Measurements from ENCODE around the gene BIRC6.

The BIRC6 gene

DNA sequence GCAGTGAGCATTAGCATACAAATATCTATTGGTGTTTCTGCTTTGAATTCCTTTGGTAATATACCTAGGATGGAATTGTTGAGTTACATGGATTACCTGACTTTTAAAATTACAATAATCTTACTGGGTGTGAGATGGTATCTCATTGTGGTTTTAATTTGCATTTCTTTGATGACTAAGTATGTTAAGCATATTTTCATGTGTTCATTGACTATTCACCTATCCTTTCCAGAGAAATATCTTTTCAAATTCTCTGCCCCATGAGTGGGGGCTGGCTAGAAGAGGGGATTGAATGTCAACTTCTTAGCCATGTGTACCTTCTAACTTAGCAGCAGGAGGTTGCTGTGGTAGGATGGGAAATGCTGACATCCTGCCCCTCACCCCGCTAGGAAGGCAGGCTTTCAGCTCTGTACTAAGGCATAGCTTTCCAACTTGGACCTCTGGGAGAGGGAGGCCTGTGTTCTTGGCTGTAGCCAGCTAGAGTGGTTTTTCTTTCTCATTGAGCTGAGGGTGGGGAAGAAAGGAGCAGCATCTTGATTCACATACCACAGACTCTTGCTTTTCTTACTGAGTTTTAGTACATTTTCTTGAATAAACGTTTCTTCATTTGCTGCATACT lies 207.7 kb downstream of the BIRC6 start:
- TF ChIP-seq, protein P1, sequence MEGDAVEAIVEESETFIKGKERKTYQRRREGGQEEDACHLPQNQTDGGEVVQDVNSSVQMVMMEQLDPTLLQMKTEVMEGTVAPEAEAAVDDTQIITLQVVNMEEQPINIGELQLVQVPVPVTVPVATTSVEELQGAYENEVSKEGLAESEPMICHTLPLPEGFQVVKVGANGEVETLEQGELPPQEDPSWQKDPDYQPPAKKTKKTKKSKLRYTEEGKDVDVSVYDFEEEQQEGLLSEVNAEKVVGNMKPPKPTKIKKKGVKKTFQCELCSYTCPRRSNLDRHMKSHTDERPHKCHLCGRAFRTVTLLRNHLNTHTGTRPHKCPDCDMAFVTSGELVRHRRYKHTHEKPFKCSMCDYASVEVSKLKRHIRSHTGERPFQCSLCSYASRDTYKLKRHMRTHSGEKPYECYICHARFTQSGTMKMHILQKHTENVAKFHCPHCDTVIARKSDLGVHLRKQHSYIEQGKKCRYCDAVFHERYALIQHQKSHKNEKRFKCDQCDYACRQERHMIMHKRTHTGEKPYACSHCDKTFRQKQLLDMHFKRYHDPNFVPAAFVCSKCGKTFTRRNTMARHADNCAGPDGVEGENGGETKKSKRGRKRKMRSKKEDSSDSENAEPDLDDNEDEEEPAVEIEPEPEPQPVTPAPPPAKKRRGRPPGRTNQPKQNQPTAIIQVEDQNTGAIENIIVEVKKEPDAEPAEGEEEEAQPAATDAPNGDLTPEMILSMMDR (IDR thresholded peaks at IDR 0.05), result no peak
- no peak overlapping the region for H3K27ac ChIP-seq
- no peak for DNase-seq (ENCODE audit: low spot score)
- no peak overlapping the region for H3K4me3 ChIP-seq

DNA sequence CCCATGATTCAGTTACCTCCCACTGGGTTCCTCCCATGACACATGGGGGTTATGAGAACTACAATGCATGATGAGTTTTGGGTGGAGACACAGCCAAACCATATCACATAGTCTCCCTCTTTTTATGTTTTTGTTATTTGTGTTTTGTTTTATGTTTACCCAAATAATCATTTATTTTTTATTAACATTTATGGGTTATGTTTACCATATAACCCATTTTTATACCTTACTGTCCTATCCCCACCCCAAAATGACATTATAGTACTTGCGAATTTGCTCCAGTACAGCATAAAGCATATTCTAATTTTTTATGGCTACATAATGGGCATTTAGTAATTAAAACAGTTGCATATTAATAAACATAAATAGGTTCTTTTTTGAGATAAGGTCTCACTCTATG lies 209.1 kb downstream of the BIRC6 start:
- TF ChIP-seq, protein P1 (IDR thresholded peaks at IDR 0.05), result no peak
- DNase-seq (ENCODE audit: low spot score), result no peak
- no peak overlapping the region for H3K27ac ChIP-seq
- no peak overlapping the region for H3K4me3 ChIP-seq

DNA sequence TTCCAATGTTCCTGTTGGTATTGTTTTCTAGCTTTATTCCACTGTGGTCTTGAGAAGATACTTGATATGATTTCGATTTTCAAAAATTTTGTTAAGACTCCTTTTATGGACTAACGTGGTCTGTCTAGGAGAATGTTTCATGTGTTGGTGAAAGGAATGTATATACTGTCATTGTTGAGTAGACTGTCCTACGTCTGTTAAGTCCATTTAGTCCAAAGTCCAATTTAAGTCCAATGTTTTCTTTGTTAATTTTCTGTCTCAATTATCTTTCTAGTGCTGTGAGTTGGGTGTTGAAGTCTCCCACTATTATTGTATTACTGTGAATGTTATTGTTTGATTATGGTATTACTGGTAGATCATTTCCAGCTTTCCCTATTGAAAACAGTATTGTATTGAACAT lies 215.2 kb downstream of the BIRC6 start:
- H3K4me3 ChIP-seq, result no peak overlapping the region
- DNase-seq (ENCODE audit: low spot score), result no peak
- TF ChIP-seq, protein P1 (IDR thresholded peaks at IDR 0.05), result no peak
- no peak overlapping the region for H3K27ac ChIP-seq

DNA sequence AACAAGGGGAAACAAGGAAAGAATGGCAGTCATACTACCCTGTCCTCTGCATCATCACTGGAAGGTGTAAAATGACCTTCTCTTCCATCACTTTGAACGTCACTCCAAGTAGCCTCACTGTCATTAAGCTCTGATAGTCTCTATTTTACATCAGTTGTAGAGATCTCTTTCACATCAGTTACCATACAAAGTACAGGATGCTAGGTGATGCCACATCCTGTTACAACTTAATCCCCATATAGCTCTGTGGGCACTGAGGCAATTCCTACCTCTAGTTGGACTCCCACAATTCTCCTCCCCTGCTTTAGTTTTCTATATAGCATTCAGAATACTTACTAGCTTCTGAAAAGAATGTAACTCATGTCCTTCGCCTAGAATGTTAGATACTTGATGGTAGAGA lies 215.9 kb downstream of the BIRC6 start:
- TF ChIP-seq, protein P1 (IDR thresholded peaks at IDR 0.05), result no peak
- no peak for DNase-seq (ENCODE audit: low spot score)
- no peak overlapping the region for H3K4me3 ChIP-seq
- no peak overlapping the region for H3K27ac ChIP-seq

DNA sequence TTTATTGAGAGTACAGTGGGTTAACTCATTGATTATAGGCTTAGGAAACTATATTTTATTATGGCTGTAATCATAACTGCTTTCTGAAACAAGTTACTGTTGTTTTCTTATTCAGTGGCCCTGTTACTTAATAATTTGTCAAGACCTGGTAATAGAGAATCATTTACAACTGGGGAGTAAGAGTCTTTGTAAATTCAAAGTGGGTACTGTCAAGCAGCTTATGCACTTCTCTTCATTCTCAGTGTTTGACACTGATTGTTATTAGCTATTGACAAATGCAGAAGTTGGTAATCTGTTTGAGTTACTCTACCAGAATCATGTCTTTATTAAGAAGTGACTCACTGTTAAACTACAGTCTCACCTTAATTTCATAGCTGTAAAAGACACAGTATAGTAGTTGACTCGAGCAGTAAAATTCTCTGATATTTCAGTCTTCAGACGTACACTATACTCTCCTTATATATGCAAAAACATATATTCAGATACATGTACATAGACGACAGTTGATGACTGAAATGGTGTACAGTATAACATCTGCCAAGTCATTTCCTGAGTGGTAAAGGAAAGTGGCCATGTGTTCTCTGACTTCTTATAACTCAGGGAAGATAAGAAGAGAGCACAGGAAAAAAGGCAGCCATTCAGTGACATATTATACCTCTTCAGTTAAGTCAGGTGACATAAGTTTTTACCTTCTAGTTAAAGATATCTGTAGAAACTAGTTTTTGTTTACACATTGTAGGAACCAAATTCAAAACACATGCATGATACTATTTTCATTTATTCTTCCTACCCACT lies 235.0 kb downstream of the BIRC6 start:
- TF ChIP-seq, protein P1 (IDR thresholded peaks at IDR 0.05), result no peak
- no peak overlapping the region for H3K27ac ChIP-seq
- no peak overlapping the region for H3K4me3 ChIP-seq
- DNase-seq (ENCODE audit: low spot score), result no peak

DNA sequence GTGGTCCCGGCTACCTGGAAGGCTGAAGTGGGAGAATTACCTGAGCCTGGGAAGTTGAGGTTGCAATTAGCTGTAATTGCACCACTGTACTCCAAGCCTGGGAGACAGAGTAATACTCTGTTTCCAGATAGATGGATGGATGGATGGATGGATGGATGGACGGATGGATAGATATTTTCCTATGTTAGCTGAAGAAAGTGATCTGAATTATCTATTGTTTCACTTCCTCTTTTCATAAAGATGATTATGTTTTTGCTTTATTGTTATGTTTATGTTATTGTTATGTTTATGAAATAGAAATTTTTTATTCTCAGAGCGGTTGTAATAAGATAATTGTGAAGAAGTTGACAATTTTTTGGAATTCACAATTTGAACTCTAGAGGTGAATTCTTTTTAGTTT lies 237.8 kb downstream of the BIRC6 start:
- Histone ChIP-seq H3K4me3 (no peak overlapping the region), H3K27ac (no peak overlapping the region)
- no peak for DNase-seq (ENCODE audit: low spot score)
- TF ChIP-seq, protein P1 (IDR thresholded peaks at IDR 0.05), result no peak

DNA sequence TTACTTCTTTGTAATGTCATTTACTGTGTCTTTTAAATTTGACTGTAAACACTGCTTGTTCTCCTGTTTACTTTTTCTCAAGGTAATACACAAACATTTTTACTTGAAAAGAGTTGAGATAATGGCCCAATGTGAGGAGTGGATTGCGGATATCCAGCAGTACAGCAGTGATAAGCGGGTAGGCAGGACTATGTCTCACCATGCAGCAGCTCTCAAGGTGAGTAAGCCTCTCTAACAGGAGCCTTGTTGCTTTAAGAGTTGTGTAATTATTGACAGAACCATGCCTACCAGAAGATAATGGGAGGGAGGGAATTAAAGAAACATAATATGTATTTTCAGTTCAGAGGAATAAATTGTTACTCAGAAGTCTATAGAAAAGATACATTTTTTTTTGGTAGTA lies 254.5 kb downstream of the BIRC6 start:
- H3K27ac ChIP-seq, result no peak overlapping the region
- DNase-seq (ENCODE audit: low spot score), result no peak
- H3K4me3 ChIP-seq, result no peak overlapping the region
- TF ChIP-seq, protein P1 (IDR thresholded peaks at IDR 0.05), result no peak

Measured in coronary artery (tissue), 2 donors.